Inflammatory macrophage (primary cell): ENCODE results near the gene DUSP8.

ENCODE experiments used
- DNase-seq, 2 donors: peaks; one replicate each; pipeline ENCODE4 v3.0.0-alpha.2; 2020 to 2022

Gene DUSP8

GRCh38 chr11:1531449-1532013 lies 40.5 kb downstream of the DUSP8 start:
- no peak for DNase-seq

GRCh38 chr11:1530686-1531448 lies 41.2 kb downstream of the DUSP8 start:
- DNase-seq = no peak

GRCh38 chr11:1529774-1530173 lies 42.3 kb downstream of the DUSP8 start:
- DNase-seq = no peak

GRCh38 chr11:1529286-1529685 lies 42.8 kb downstream of the DUSP8 start:
- no peak for DNase-seq

GRCh38 chr11:1528710-1529109 lies 43.4 kb downstream of the DUSP8 start:
- no peak for DNase-seq

- DNase-seq = no peak
Measured at GRCh38 chr11:1526785-1527184, 45.3 kb downstream of the DUSP8 start.

- DNase-seq = no peak
Measured at GRCh38 chr11:1523779-1524178, 48.3 kb downstream of the DUSP8 start.

- DNase-seq = no peak
Measured at GRCh38 chr11:1523077-1523476, 49.0 kb downstream of the DUSP8 start.

- DNase-seq = no peak
Measured at GRCh38 chr11:1522081-1522424, 50.0 kb downstream of the DUSP8 start.

GRCh38 chr11:1521382-1522080 lies 50.5 kb downstream of the DUSP8 start:
- no peak for DNase-seq

GRCh38 chr11:1520663-1521267 lies 51.3 kb downstream of the DUSP8 start:
- no peak for DNase-seq

- no peak for DNase-seq
Measured at GRCh38 chr11:1520209-1520662, 51.8 kb downstream of the DUSP8 start.

- no peak for DNase-seq
Measured at GRCh38 chr11:1519028-1520010, 52.8 kb downstream of the DUSP8 start.

GRCh38 chr11:1518301-1518700 lies 53.8 kb downstream of the DUSP8 start:
- no peak for DNase-seq

- no peak for DNase-seq
Measured at GRCh38 chr11:1517117-1518005, 54.7 kb downstream of the DUSP8 start.

GRCh38 chr11:1516273-1517067 lies 55.6 kb downstream of the DUSP8 start:
- DNase-seq = no peak

GRCh38 chr11:1515082-1516060 lies 56.7 kb downstream of the DUSP8 start:
- DNase-seq = peak; percentile 59 to 66

- no peak for DNase-seq
Measured at GRCh38 chr11:1514336-1515061, 57.6 kb downstream of the DUSP8 start.
